Esophagus squamous epithelium (tissue), 4 donors: ENCODE data around the gene HDGFL2.

Source experiments
- CTCF ChIP-seq, 6 experiments: fragments of 450-650 bp in 4 of 6; fragments of 200-600 bp in 2 of 6; sonication (generic) in 2 of 6; IDR thresholded peaks; one replicate each; pipeline ENCODE4 v1.5.1; 2016 to 2019; ENCODE audit warnings: antibody characterized with exemption in 6 of 6, mild to moderate bottlenecking in 4 of 6, moderate library complexity in 4 of 6
- POLR2A ChIP-seq, 4 donors: fragments of 450-650 bp; IDR thresholded peaks; one replicate each; pipeline ENCODE4 v1.6.1; 2017; ENCODE audit warnings: antibody characterized with exemption in 4 of 4, mild to moderate bottlenecking in 4 of 4, moderate library complexity in 3 of 4

GRCh38 chr19:4488496-4488895, 16.4 kb downstream of the HDGFL2 start:
- TF ChIP-seq CTCF (IDR thresholded peaks at IDR 0.05) (no peak), POLR2A (IDR thresholded peaks at IDR 0.05) (no peak)
